SK-N-SH treated with all-trans-retinoic acid at 6 μM for 48 hours (cell line): ENCODE results near the gene ANKRD11.

Experiments used
- ATAC-seq: fragments of 200-7000 bp; cut with Tn5 transposase; 3 replicates; pipeline ENCODE4 v1.9.1; 2020; ENCODE audit warnings: mild to moderate bottlenecking, moderate library complexity
- ARNTL ChIP-seq: fragments of 450-650 bp; formaldehyde crosslinking; IDR thresholded peaks from 2 replicates; pipeline ENCODE4 v1.5.0; 2020; ENCODE audit warnings: low read depth, mild to moderate bottlenecking, moderate library complexity, borderline replicate concordance
- CREB5 ChIP-seq: fragments of 250-450 bp; sonication (Bioruptor Pico); IDR thresholded peaks from 2 replicates; pipeline ENCODE4 v1.5.1; 2020; ENCODE audit warnings: low read depth, mild to moderate bottlenecking, moderate library complexity
- CSDC2 ChIP-seq: fragments of 250-450 bp; sonication (Bioruptor Pico); IDR thresholded peaks from 2 replicates; pipeline ENCODE4 v1.5.0; 2020; ENCODE audit warnings: mild to moderate bottlenecking, moderate library complexity
- CSRNP3 ChIP-seq: fragments of 250-450 bp; sonication (Bioruptor Pico); IDR thresholded peaks from 2 replicates; pipeline ENCODE4 v1.5.1; 2021; ENCODE audit warnings: mild to moderate bottlenecking, moderate library complexity
- ESRRG ChIP-seq: fragments of 250-450 bp; sonication (Bioruptor Pico); IDR thresholded peaks from 2 replicates; pipeline ENCODE4 v1.6.1; 2021; ENCODE audit warnings: mild to moderate bottlenecking
- GLIS3 ChIP-seq: fragments of 250-450 bp; sonication (Bioruptor Pico); IDR thresholded peaks from 2 replicates; pipeline ENCODE4 v1.5.0; 2020; ENCODE audit warnings: mild to moderate bottlenecking, moderate library complexity
- OSR1 ChIP-seq: fragments of 250-450 bp; sonication (Bioruptor Pico); IDR thresholded peaks from 2 replicates; pipeline ENCODE4 v1.8.0; 2022; ENCODE audit warnings: moderate library complexity, mild to moderate bottlenecking, inconsistent platforms
- PATZ1 ChIP-seq: fragments of 250-450 bp; sonication (Bioruptor Pico); IDR thresholded peaks from 2 replicates; pipeline ENCODE4 v1.8.0; 2020; ENCODE audit warnings: mild to moderate bottlenecking, moderate library complexity, borderline replicate concordance
- POU6F1 ChIP-seq: fragments of 250-450 bp; sonication (Bioruptor Pico); IDR thresholded peaks from 2 replicates; pipeline ENCODE4 v1.8.0; 2021; ENCODE audit warnings: low read depth, mild to moderate bottlenecking, moderate library complexity, borderline replicate concordance
- PPARA ChIP-seq: fragments of 250-450 bp; sonication (Bioruptor Pico); IDR thresholded peaks from 2 replicates; pipeline ENCODE4 v1.5.0; 2020; ENCODE audit warnings: mild to moderate bottlenecking, borderline replicate concordance
- RARB ChIP-seq: fragments of 250-450 bp; sonication (Bioruptor Pico); IDR thresholded peaks from 2 replicates; pipeline ENCODE4 v1.8.0; 2021; ENCODE audit warnings: mild to moderate bottlenecking, moderate library complexity
- SNAI2 ChIP-seq: fragments of 250-450 bp; sonication (Bioruptor Pico); IDR thresholded peaks from 2 replicates; pipeline ENCODE4 v1.5.0; 2020; ENCODE audit warnings: mild to moderate bottlenecking, moderate library complexity
- TOX ChIP-seq: fragments of 250-450 bp; sonication (Bioruptor Pico); IDR thresholded peaks from 2 replicates; pipeline ENCODE4 v1.8.0; 2021; ENCODE audit warnings: mild to moderate bottlenecking, moderate library complexity, borderline replicate concordance
- TSHZ2 ChIP-seq: fragments of 250-450 bp; sonication (Bioruptor Pico); IDR thresholded peaks from 2 replicates; pipeline ENCODE4 v1.5.0; 2020; ENCODE audit warnings: mild to moderate bottlenecking, moderate library complexity
- ZC3H10 ChIP-seq: fragments of 250-450 bp; sonication (Bioruptor Pico); IDR thresholded peaks from 2 replicates; pipeline ENCODE4 v1.5.1; 2021; ENCODE audit warnings: mild to moderate bottlenecking, moderate library complexity
- ZFP3 ChIP-seq: fragments of 250-450 bp; sonication (Bioruptor Pico); IDR thresholded peaks from 2 replicates; pipeline ENCODE4 v1.5.0; 2020; ENCODE audit warnings: mild to moderate bottlenecking, moderate library complexity
- ZFP30 ChIP-seq: fragments of 450-650 bp; formaldehyde crosslinking; IDR thresholded peaks from 2 replicates; pipeline ENCODE4 v1.5.0; 2022; ENCODE audit warnings: mild to moderate bottlenecking, moderate library complexity
- ZNF565 ChIP-seq: fragments of 450-650 bp; formaldehyde crosslinking; conservative IDR thresholded peaks from 2 replicates; pipeline ENCODE4 v1.5.0; 2020; ENCODE audit warnings: low read depth, mild to moderate bottlenecking, moderate library complexity
- ZNF70 ChIP-seq: fragments of 450-650 bp; formaldehyde crosslinking; IDR thresholded peaks from 2 replicates; pipeline ENCODE4 v1.5.0; 2020; ENCODE audit warnings: mild to moderate bottlenecking, moderate library complexity

Gene ANKRD11

GRCh38 chr16:89354325-89354724, 136.0 kb downstream of the ANKRD11 start:
- TF ChIP-seq TSHZ2, result no peak
- no peak for TF ChIP-seq TOX (CRISPR knock-in tag)
- TF ChIP-seq PATZ1, result no peak
- no peak for TF ChIP-seq ZC3H10 (CRISPR knock-in tag)
- no peak for TF ChIP-seq SNAI2
- no peak for TF ChIP-seq ESRRG (CRISPR knock-in tag)
- no peak for ATAC-seq

GRCh38 chr16:89352091-89352681, 138.2 kb downstream of the ANKRD11 start:
- TF ChIP-seq CSDC2 (CRISPR knock-in tag) (no peak), ZNF565 (CRISPR knock-in tag) (no peak), POU6F1 (no peak), ZFP30 (CRISPR knock-in tag) (no peak), TOX (CRISPR knock-in tag) (no peak), ZFP3 (CRISPR knock-in tag) (no peak), ZC3H10 (CRISPR knock-in tag) (no peak), SNAI2 (no peak), TSHZ2 (no peak), PPARA (CRISPR knock-in tag) (no peak), ESRRG (CRISPR knock-in tag) (no peak), ZNF70 (no peak), ARNTL (no peak), CSRNP3 (CRISPR knock-in tag) (no peak), RARB (CRISPR knock-in tag) (no peak), OSR1 (CRISPR knock-in tag) (no peak), CREB5 (CRISPR knock-in tag) (no peak), GLIS3 (CRISPR knock-in tag) (no peak)
- ATAC-seq, result no peak
